HG02759 (cell line): ENCODE data around the gene IMPA2.
A peak's percentile ranks its signal among the peaks of the same experiment; 100 is the strongest.
"Not testable (repeated sequence)": the region's sequence is repeated elsewhere in the genome, so short reads cannot be mapped to it uniquely, and the experiment has no call there.

Experiments
- ATAC-seq: cut with Tn5 transposase; IDR thresholded peaks from one replicate; pipeline ENCODE4 v1.9.1; 2021; ENCODE audit warnings: mild to moderate bottlenecking, moderate library complexity; ENCODE audit not compliant: unreplicated experiment

The IMPA2 gene

GRCh38 chr18:12027046-12027445 lies 45.7 kb downstream of the IMPA2 start:
- no peak for ATAC-seq

- no peak for ATAC-seq
Observed at GRCh38 chr18:12027480-12027879, 46.2 kb downstream of the IMPA2 start.

GRCh38 chr18:12028040-12028628 lies 46.8 kb downstream of the IMPA2 start:
- no peak for ATAC-seq

- no peak for ATAC-seq
Observed at GRCh38 chr18:12028674-12029073, 47.4 kb downstream of the IMPA2 start.

GRCh38 chr18:12029786-12030584 lies 48.7 kb downstream of the IMPA2 start:
- ATAC-seq: no peak

- no peak for ATAC-seq
Observed at GRCh38 chr18:12030670-12031069, 49.4 kb downstream of the IMPA2 start.

- ATAC-seq: no peak
Observed at GRCh38 chr18:12031181-12031580, 49.9 kb downstream of the IMPA2 start.

- no peak for ATAC-seq
Observed at GRCh38 chr18:12031846-12032245, 50.5 kb downstream of the IMPA2 start.

- ATAC-seq: no peak
Observed at GRCh38 chr18:12032786-12033642, 51.7 kb downstream of the IMPA2 start.

- ATAC-seq: no peak
Observed at GRCh38 chr18:12033643-12034025, 52.3 kb downstream of the IMPA2 start.

GRCh38 chr18:12034241-12035100 lies 53.2 kb downstream of the IMPA2 start:
- ATAC-seq: no peak

- ATAC-seq: no peak
Observed at GRCh38 chr18:12035481-12035880, 54.2 kb downstream of the IMPA2 start.

- ATAC-seq: no peak
Observed at GRCh38 chr18:12036201-12036751, 55.0 kb downstream of the IMPA2 start.

GRCh38 chr18:12038082-12038638 lies 56.9 kb downstream of the IMPA2 start:
- ATAC-seq: peak; percentile 17

GRCh38 chr18:12038639-12039539 lies 57.6 kb downstream of the IMPA2 start:
- ATAC-seq: peak; percentile 91

GRCh38 chr18:12039540-12039930 lies 58.2 kb downstream of the IMPA2 start:
- not testable (repeated sequence) for ATAC-seq

- ATAC-seq: no peak
Observed at GRCh38 chr18:12041561-12041960, 60.3 kb downstream of the IMPA2 start.

- no peak for ATAC-seq
Observed at GRCh38 chr18:12043811-12044210, 62.5 kb downstream of the IMPA2 start.

- ATAC-seq: no peak
Observed at GRCh38 chr18:12044591-12044990, 63.3 kb downstream of the IMPA2 start.
